SK-N-SH (cell line): ENCODE measurements around the gene AOAH.

ENCODE experiments used
- CTCF ChIP-seq: fragments of 200-600 bp; sonication (generic); IDR thresholded peaks from 2 replicates; pipeline ENCODE4 v1.6.1; 2017; ENCODE audit warnings: antibody characterized with exemption, mild to moderate bottlenecking, moderate library complexity
- EP300 ChIP-seq, 2 experiments: IDR thresholded peaks; 2 replicates each; pipeline versions ENCODE4 v1.4.0 to v1.6.1; 2012; ENCODE audit warnings: borderline replicate concordance in 1 of 2, low read depth in 1 of 2, low read length in 1 of 2
- GATA2 ChIP-seq: sonication (generic); formaldehyde crosslinking; IDR thresholded peaks from 2 replicates; pipeline ENCODE4 v1.5.0; 2020; ENCODE audit warnings: mild to moderate bottlenecking, missing genetic modification reagents
- MXI1 ChIP-seq: IDR thresholded peaks from 2 replicates; pipeline ENCODE4 v1.6.1; 2012; ENCODE audit warnings: mild to moderate bottlenecking, low read depth, low read length, improper control_type of control experiment
- PBX3 ChIP-seq: IDR thresholded peaks from 2 replicates; pipeline ENCODE4; 2012
- POLR2AphosphoS5 ChIP-seq: IDR thresholded peaks from 2 replicates; pipeline ENCODE4 v1.6.1; 2012; ENCODE audit warnings: low read depth, low read length
- REST ChIP-seq: IDR thresholded peaks from 2 replicates; pipeline ENCODE4 v1.6.1; 2012; ENCODE audit warnings: mild to moderate bottlenecking, low read depth, low read length, moderate library complexity
- RXRA ChIP-seq: IDR thresholded peaks from 2 replicates; pipeline ENCODE4 v1.4.0; 2012; ENCODE audit warnings: low read depth, mild to moderate bottlenecking, borderline replicate concordance
- SMC3 ChIP-seq: IDR thresholded peaks from 2 replicates; pipeline ENCODE4 v1.6.1; 2012; ENCODE audit warnings: low read depth, low read length, improper control_type of control experiment
- TAF1 ChIP-seq: IDR thresholded peaks from 2 replicates; pipeline ENCODE4 v1.6.1; 2012; ENCODE audit warnings: low read depth, mild to moderate bottlenecking, low read length, moderate library complexity, borderline replicate concordance
- TEAD4 ChIP-seq: IDR thresholded peaks from 2 replicates; pipeline ENCODE4 v1.4.0; 2012; ENCODE audit warnings: mild to moderate bottlenecking, borderline replicate concordance; ENCODE audit not compliant: insufficient read depth
- YY1 ChIP-seq: IDR thresholded peaks from 2 replicates; pipeline ENCODE4 v1.4.0; 2012; ENCODE audit warnings: low read depth, mild to moderate bottlenecking

- TF ChIP-seq REST = no peak
- TF ChIP-seq EP300 (IDR thresholded peaks at IDR 0.05; ENCODE audit: borderline replicate concordance in 1 of 2, low read depth in 1 of 2, low read length in 1 of 2) = no peak
- no peak for TF ChIP-seq CTCF
- TF ChIP-seq SMC3 = no peak
- TF ChIP-seq TEAD4 = no peak
- TF ChIP-seq RXRA = no peak
- TF ChIP-seq YY1 = no peak
- no peak for TF ChIP-seq GATA2 (CRISPR knock-in tag)
- no peak for TF ChIP-seq TAF1
- TF ChIP-seq POLR2AphosphoS5 = no peak
- TF ChIP-seq PBX3 = no peak
- no peak for TF ChIP-seq MXI1
These were observed 124.5 kb downstream of the AOAH start for GRCh38 chr7:36599645-36600313.
